GM12892 (cell line): ENCODE results near the gene NME7.

Experiments
- POLR2A ChIP-seq: IDR thresholded peaks from 2 replicates; pipeline ENCODE4 v1.6.1; 2011; ENCODE audit warnings: low read depth, low read length, control low read depth
- TAF1 ChIP-seq: IDR thresholded peaks from 2 replicates; pipeline ENCODE4 v1.6.1; 2011; ENCODE audit warnings: low read depth, mild to moderate bottlenecking, control low read depth, low read length, borderline replicate concordance

- TF ChIP-seq TAF1 (no peak), POLR2A (no peak)
These were observed 239.0 kb downstream of the NME7 start for GRCh38 chr1:169128562-169128961.
